Stimulated activated CD4-positive, alpha-beta T cell treated with anti-CD3 and anti-CD28 coated beads, Interleukin-12 subunit alpha, Interleukin-12 subunit beta, amount 100 ng/mL, for 48 hours (primary cell): ENCODE results near the gene GAPT.

Source experiments
- DNase-seq, 3 donors: peaks; one replicate each; pipeline ENCODE4 v3.0.0-alpha.2; 2020; ENCODE audit warnings: low read depth in 2 of 3, low spot score in 1 of 3

GAPT gene

GRCh38 chr5:58460732-58461286, 30.4 kb upstream of the GAPT start:
- peak; percentile 79 to 97 (median 81) for DNase-seq

GRCh38 chr5:58462154-58462553, 29.1 kb upstream of the GAPT start:
- DNase-seq = no peak

GRCh38 chr5:58462623-58463230, 28.5 kb upstream of the GAPT start:
- DNase-seq = peak in 2 of 3 donors; percentile 5 to 55

GRCh38 chr5:58466939-58467338, 24.3 kb upstream of the GAPT start:
- DNase-seq = no peak

- DNase-seq = no peak
Measured at GRCh38 chr5:58469896-58470295, 21.3 kb upstream of the GAPT start.

GRCh38 chr5:58475404-58475803, 15.8 kb upstream of the GAPT start:
- DNase-seq = no peak

- DNase-seq = no peak
Measured at GRCh38 chr5:58477760-58478376, 13.4 kb upstream of the GAPT start.

- no peak for DNase-seq
Measured at GRCh38 chr5:58481066-58481676, 10.1 kb upstream of the GAPT start.

- DNase-seq = no peak
Measured at GRCh38 chr5:58481828-58482227, 9.4 kb upstream of the GAPT start.

- no peak for DNase-seq
Measured at GRCh38 chr5:58482536-58482935, 8.7 kb upstream of the GAPT start.

GRCh38 chr5:58484505-58484904, 6.7 kb upstream of the GAPT start:
- no peak for DNase-seq

- DNase-seq = no peak
Measured at GRCh38 chr5:58486290-58486689, 4.9 kb upstream of the GAPT start.

- no peak for DNase-seq
Measured at GRCh38 chr5:58490402-58491050, 709 bp upstream of the GAPT start.

- no peak for DNase-seq
Measured at GRCh38 chr5:58493141-58493540, 1.9 kb downstream of the GAPT start.

GRCh38 chr5:58496488-58496887, 5.3 kb downstream of the GAPT start:
- DNase-seq = no peak

- no peak for DNase-seq
Measured at GRCh38 chr5:58497386-58497785, 6.2 kb downstream of the GAPT start.

- DNase-seq = no peak
Measured at GRCh38 chr5:58497921-58498320, 6.7 kb downstream of the GAPT start.

- no peak for DNase-seq
Measured at GRCh38 chr5:58498340-58498942, 7.2 kb downstream of the GAPT start.

- no peak for DNase-seq
Measured at GRCh38 chr5:58499231-58499630, 8.0 kb downstream of the GAPT start.

- no peak for DNase-seq
Measured at GRCh38 chr5:58499941-58500340, 8.7 kb downstream of the GAPT start.

- no peak for DNase-seq
Measured at GRCh38 chr5:58501778-58502417, 10.7 kb downstream of the GAPT start.
